ENCODE data around the gene HDHD5.
A peak's percentile ranks its signal among the peaks of the same experiment; 100 is the strongest.

HDHD5 gene

GRCh38 chr22:17137861-17138425 lies 21.1 kb downstream of the HDHD5 start:
- H3K4me3 ChIP-seq = no peak overlapping the region
- no peaks in the 10 kb centered on the region for H3K4me1 ChIP-seq
- H3K9me3 ChIP-seq = no peaks in the 10 kb centered on the region
- peaks cover 30 to 78% (median 54%) of the 10 kb centered on the region in 3 donors for H3K36me3 ChIP-seq
- no peak overlapping the region for H3K27ac ChIP-seq
- intact Hi-C loops (cut with DNase I; ENCODE audit: low total_unique reads) = no loop called here
- no peak for TF ChIP-seq CTCF (IDR thresholded peaks at IDR 0.05)
- no peaks in the 10 kb centered on the region for H3K27me3 ChIP-seq
- peak in 1 of 2 donors; percentile 39 for DNase-seq

GRCh38 chr22:17137170-17137569 lies 21.9 kb downstream of the HDHD5 start:
- H3K36me3 ChIP-seq = peaks cover 24 to 70% (median 49%) of the 10 kb centered on the region in 3 donors

GRCh38 chr22:17135153-17135760 lies 23.8 kb downstream of the HDHD5 start:
- no peaks in the 10 kb centered on the region for H3K27me3 ChIP-seq
- TF ChIP-seq CTCF (IDR thresholded peaks at IDR 0.05) = no peak
- intact Hi-C loops (cut with DNase I; ENCODE audit: low total_unique reads) = no loop called here
- H3K4me3 ChIP-seq = no peak overlapping the region
- H3K9me3 ChIP-seq = no peaks in the 10 kb centered on the region
- H3K36me3 ChIP-seq = peaks cover 11 to 51% (median 38%) of the 10 kb centered on the region in 3 donors
- H3K4me1 ChIP-seq = no peaks in the 10 kb centered on the region
- no peak overlapping the region for H3K27ac ChIP-seq
- no peak for DNase-seq

More at GRCh38 chr22:17137170-17137569, 21.9 kb downstream of the HDHD5 start:
- H3K4me1 ChIP-seq = no peaks in the 10 kb centered on the region
- H3K4me3 ChIP-seq = no peak overlapping the region
- intact Hi-C loops (cut with DNase I; ENCODE audit: low total_unique reads) = no loop called here
- H3K27ac ChIP-seq = no peak overlapping the region
- H3K27me3 ChIP-seq = no peaks in the 10 kb centered on the region
- no peak for TF ChIP-seq CTCF (IDR thresholded peaks at IDR 0.05)
- H3K9me3 ChIP-seq = no peaks in the 10 kb centered on the region
- DNase-seq = no peak

GRCh38 chr22:17133137-17133536 lies 25.9 kb downstream of the HDHD5 start:
- intact Hi-C loops (cut with DNase I; ENCODE audit: low total_unique reads) = no loop called here
- Histone ChIP-seq H3K36me3 (peaks cover 7 to 30% (median 20%) of the 10 kb centered on the region in 3 donors), H3K27ac (no peak overlapping the region)

GRCh38 chr22:17132112-17132511 lies 27.0 kb downstream of the HDHD5 start:
- Histone ChIP-seq H3K27ac (no peak overlapping the region), H3K4me3 (no peak overlapping the region), H3K4me1 (no peaks in the 10 kb centered on the region), H3K27me3 (no peaks in the 10 kb centered on the region), H3K36me3 (peaks cover 0 to 20% (median 10%) of the 10 kb centered on the region in 3 donors), H3K9me3 (no peaks in the 10 kb centered on the region)
- no peak for DNase-seq
- intact Hi-C loops (cut with DNase I; ENCODE audit: low total_unique reads) = no loop called here
- no peak for TF ChIP-seq CTCF (IDR thresholded peaks at IDR 0.05)

More at GRCh38 chr22:17133137-17133536, 25.9 kb downstream of the HDHD5 start:
- Histone ChIP-seq H3K27me3 (no peaks in the 10 kb centered on the region), H3K9me3 (no peaks in the 10 kb centered on the region), H3K4me3 (no peak overlapping the region), H3K4me1 (no peaks in the 10 kb centered on the region)
- DNase-seq = no peak
- TF ChIP-seq CTCF (IDR thresholded peaks at IDR 0.05) = no peak

All from tibial artery (tissue), 4 donors.